Smooth muscle cell (in vitro differentiated cells): Measurements from ENCODE around the gene ARID1B. TPM values are rescaled to one million over a fixed set of nuclear protein-coding genes. Genes with fewer than 3 reads are reported as not detected.

ENCODE experiments used
- DNase-seq: peaks from one replicate; lab custom pipeline; 2025; ENCODE audit not compliant: unreplicated experiment; lab: John Stamatoyannopoulos, UW
- H2AFZ ChIP-seq: fragments of 200-600 bp; sonication (generic); 2 replicates; pipeline ENCODE4 v1.6.0; 2016; ENCODE audit warnings: antibody characterized with exemption, low read depth, mild to moderate bottlenecking
- H3F3A ChIP-seq: fragments of 200-600 bp; sonication (generic); 2 replicates; pipeline ENCODE4 v1.6.0; 2017; ENCODE audit warnings: antibody characterized with exemption, low read depth
- H3K27ac ChIP-seq: fragments of 200-600 bp; sonication (generic); 2 replicates; pipeline ENCODE4 v1.5.1; 2016; ENCODE audit warnings: low read depth, mild to moderate bottlenecking
- H3K27me3 ChIP-seq: fragments of 200-600 bp; sonication (generic); 2 replicates; pipeline ENCODE4 v1.6.1; 2016; ENCODE audit warnings: low read depth, mild to moderate bottlenecking
- H3K36me3 ChIP-seq: fragments of 200-600 bp; sonication (generic); 2 replicates; pipeline ENCODE4 v1.5.1; 2016; ENCODE audit warnings: low read depth
- H3K4me1 ChIP-seq: fragments of 200-600 bp; sonication (generic); 2 replicates; pipeline ENCODE4 v1.5.1; 2016; ENCODE audit warnings: low read depth
- H3K4me2 ChIP-seq: fragments of 200-600 bp; sonication (generic); 2 replicates; pipeline ENCODE4 v1.6.0; 2016; ENCODE audit warnings: mild to moderate bottlenecking
- H3K4me3 ChIP-seq: fragments of 200-600 bp; sonication (generic); 2 replicates; pipeline ENCODE4 v1.5.1; 2016; ENCODE audit warnings: mild to moderate bottlenecking
- H3K79me2 ChIP-seq: fragments of 200-600 bp; sonication (generic); 2 replicates; pipeline ENCODE4 v1.6.0; 2016; ENCODE audit warnings: low read depth, mild to moderate bottlenecking
- H3K9ac ChIP-seq: fragments of 200-600 bp; sonication (generic); 2 replicates; pipeline ENCODE4 v1.6.0; 2016; ENCODE audit warnings: low read depth
- H3K9me3 ChIP-seq: fragments of 200-600 bp; sonication (generic); replicated peaks from 2 replicates; pipeline ENCODE4 v1.5.1; 2016; ENCODE audit warnings: low read depth
- H4K20me1 ChIP-seq: fragments of 200-600 bp; sonication (generic); 2 replicates; pipeline ENCODE4 v1.6.0; 2016; ENCODE audit warnings: low read depth
- WGBS: methylation state at CpG from one replicate; pipeline ENCODE4 v1.1.7; 2016; ENCODE audit warnings: low lambda C conversion rate; 5-methylcytosine and 5-hydroxymethylcytosine counted together
- polyA plus RNA-seq: library from polyadenylated mRNA; unstranded; fragments of >200 nt; fragmentation: Nextera tagmentation; extraction: Ambion mirVana; gene quantifications from 2 replicates; pipeline ENCODE4 v1.2.1, GENCODE V29; 2016
- total RNA-seq: library from RNA; depleted of rRNA; stranded (reverse); fragments of >200 nt; gene quantifications from 2 replicates; pipeline ENCODE4 v1.2.3, GENCODE V29; 2014
- TF ChIP-seq, protein P1 (sequence below): fragments of 200-600 bp; sonication (generic); IDR thresholded peaks from 2 replicates; pipeline ENCODE4 v1.5.1; 2017; ENCODE audit warnings: borderline replicate concordance, mild to moderate bottlenecking, antibody characterized with exemption; ENCODE audit not compliant: insufficient read depth, poor library complexity, severe bottlenecking

The ARID1B gene
- total and polyA plus RNA-seq, 2 experiments from 2014 or later: 30.1 to 65.4 TPM

DNA sequence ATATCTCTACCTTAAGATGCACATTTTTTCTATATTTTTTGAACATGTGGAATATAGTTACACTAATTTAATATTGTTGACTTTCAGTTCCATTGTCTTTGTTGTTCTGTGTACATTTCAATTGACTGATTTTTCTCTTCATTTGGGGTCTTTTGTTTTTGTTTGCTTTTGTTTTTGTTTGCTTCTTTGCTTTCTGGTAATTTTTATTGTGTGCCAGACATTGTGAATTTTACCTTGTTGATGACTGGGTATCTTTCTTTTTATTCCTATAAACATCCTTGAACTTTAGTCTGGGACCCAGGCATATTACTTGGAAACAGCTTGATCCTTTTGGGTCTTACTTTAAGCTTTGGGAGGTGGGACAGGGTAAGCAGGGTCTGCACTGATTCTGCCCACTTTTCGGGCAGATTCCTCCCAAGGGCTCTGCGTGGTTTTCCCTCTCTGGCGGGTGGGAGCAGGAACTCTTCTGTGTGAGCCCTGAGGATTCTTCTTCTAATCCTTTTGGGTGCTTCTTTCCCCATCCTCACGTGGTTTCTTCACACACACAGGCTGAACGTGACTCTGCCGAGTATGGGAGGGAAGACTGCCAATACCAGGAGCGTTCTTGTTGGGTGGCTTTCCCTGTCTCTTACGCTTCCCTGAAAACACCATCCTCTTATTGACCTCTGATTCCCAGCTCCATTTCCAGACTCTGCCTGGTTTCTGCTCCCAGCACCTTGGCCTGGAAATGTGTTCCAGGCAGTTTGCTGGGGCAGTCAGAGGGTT lies 200.5 kb downstream of the ARID1B start:
- H3K4me3 ChIP-seq: no peak overlapping the region
- TF ChIP-seq, protein P1, sequence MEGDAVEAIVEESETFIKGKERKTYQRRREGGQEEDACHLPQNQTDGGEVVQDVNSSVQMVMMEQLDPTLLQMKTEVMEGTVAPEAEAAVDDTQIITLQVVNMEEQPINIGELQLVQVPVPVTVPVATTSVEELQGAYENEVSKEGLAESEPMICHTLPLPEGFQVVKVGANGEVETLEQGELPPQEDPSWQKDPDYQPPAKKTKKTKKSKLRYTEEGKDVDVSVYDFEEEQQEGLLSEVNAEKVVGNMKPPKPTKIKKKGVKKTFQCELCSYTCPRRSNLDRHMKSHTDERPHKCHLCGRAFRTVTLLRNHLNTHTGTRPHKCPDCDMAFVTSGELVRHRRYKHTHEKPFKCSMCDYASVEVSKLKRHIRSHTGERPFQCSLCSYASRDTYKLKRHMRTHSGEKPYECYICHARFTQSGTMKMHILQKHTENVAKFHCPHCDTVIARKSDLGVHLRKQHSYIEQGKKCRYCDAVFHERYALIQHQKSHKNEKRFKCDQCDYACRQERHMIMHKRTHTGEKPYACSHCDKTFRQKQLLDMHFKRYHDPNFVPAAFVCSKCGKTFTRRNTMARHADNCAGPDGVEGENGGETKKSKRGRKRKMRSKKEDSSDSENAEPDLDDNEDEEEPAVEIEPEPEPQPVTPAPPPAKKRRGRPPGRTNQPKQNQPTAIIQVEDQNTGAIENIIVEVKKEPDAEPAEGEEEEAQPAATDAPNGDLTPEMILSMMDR: no peak
- H3K27me3 ChIP-seq: no peaks in the 10 kb centered on the region
- no peaks in the 10 kb centered on the region for H3F3A ChIP-seq
- H3K27ac ChIP-seq: peak overlapping the region; percentile 37
- H3K4me2 ChIP-seq: no peak overlapping the region
- 42% methylated on average over 8 of the region's 8 CpGs for WGBS
- no peaks in the 10 kb centered on the region for H3K9me3 ChIP-seq
- H2AFZ ChIP-seq: no peak overlapping the region
- no peak for DNase-seq
- H3K9ac ChIP-seq: peak overlapping the region; percentile 14
- H3K79me2 ChIP-seq: peaks cover 100% of the 10 kb centered on the region
- peaks cover 100% of the 10 kb centered on the region for H4K20me1 ChIP-seq
- no peaks in the 10 kb centered on the region for H3K36me3 ChIP-seq
- H3K4me1 ChIP-seq: peaks cover 33% of the 10 kb centered on the region

DNA sequence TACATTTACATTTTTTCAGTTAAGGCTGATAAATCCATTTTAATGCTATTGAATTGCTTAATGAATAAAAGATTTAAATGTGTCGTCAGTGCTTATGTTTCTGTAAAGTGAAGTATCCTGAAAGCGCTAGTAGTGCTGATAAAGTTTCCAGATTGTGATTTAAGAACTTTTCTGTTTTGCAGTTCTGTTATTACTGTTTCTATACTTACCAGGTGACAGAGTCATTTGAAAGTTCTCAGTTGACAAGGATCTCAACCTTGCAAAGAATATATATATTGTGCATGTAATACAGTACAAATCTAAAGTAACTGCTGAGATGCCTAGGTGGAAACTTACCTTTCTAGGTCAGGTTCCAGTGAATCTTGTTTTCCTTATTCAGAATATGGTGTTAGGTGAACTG lies 201.8 kb downstream of the ARID1B start:
- H3K79me2 ChIP-seq: peaks cover 100% of the 10 kb centered on the region
- no peak overlapping the region for H3K4me2 ChIP-seq
- no peaks in the 10 kb centered on the region for H3K9me3 ChIP-seq
- H3F3A ChIP-seq: no peaks in the 10 kb centered on the region
- no peaks in the 10 kb centered on the region for H3K27me3 ChIP-seq
- no peak overlapping the region for H3K9ac ChIP-seq
- H2AFZ ChIP-seq: no peak overlapping the region
- H4K20me1 ChIP-seq: peaks cover 100% of the 10 kb centered on the region
- no peak for DNase-seq
- WGBS: 92% methylated on average over 2 of the region's 2 CpGs
- H3K4me1 ChIP-seq: peaks cover 27% of the 10 kb centered on the region
- TF ChIP-seq, protein P1: no peak
- no peak overlapping the region for H3K27ac ChIP-seq
- H3K4me3 ChIP-seq: no peak overlapping the region
- no peaks in the 10 kb centered on the region for H3K36me3 ChIP-seq

DNA sequence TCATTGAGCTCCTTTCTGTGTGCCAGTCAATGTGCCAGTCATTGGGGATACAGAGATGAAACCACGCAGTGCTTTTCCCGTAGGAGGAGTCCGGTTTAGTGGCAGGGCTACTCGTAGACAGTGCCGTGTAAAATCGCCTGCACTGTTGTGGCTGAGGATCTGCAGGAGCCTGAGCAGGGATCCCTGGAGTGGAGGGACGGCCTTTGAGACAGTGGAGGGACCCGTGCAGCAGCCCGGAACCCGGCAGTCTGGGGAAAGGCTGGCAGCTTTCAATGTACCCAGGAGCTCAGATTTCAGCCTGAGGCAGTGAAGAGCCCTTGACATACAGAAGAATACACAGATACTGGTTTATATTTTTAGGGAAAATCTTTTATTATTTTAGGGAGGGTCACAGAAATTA lies 203.3 kb downstream of the ARID1B start:
- Histone ChIP-seq H3K4me2 (no peak overlapping the region), H3F3A (no peaks in the 10 kb centered on the region), H3K9me3 (no peaks in the 10 kb centered on the region), H4K20me1 (peaks cover 100% of the 10 kb centered on the region), H2AFZ (no peak overlapping the region), H3K9ac (no peak overlapping the region), H3K4me1 (peaks cover 16% of the 10 kb centered on the region), H3K27ac (peak overlapping the region; percentile 25), H3K79me2 (peaks cover 100% of the 10 kb centered on the region), H3K27me3 (no peaks in the 10 kb centered on the region), H3K4me3 (no peak overlapping the region), H3K36me3 (no peaks in the 10 kb centered on the region)
- 39% methylated on average over 10 of the region's 10 CpGs for WGBS
- TF ChIP-seq, protein P1: no peak
- no peak for DNase-seq

DNA sequence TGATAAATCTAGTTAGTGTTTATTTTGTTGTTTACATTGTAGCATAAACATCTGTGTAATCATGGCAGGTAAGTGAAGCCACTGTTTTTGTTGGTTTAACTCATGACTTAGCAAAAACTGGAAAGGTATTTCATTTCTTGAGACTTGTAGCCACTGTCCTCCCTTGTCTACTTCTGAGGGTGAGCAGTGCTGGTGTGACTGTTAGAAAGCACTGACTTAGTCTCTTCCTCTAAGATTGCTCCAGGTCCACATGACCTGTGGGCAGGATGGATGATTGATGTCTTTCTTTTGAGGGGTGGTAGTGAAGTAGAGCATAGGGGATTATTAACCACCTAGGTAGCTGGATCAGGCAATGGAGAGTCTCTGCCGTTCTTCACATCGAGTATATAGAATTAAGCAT lies 203.8 kb downstream of the ARID1B start:
- Histone ChIP-seq H3K4me3 (no peak overlapping the region), H3K4me2 (no peak overlapping the region), H3K9ac (no peak overlapping the region), H4K20me1 (peaks cover 100% of the 10 kb centered on the region), H3K27ac (peak overlapping the region; percentile 25), H3K36me3 (no peaks in the 10 kb centered on the region), H2AFZ (no peak overlapping the region), H3K9me3 (no peaks in the 10 kb centered on the region), H3K79me2 (peaks cover 100% of the 10 kb centered on the region), H3F3A (no peaks in the 10 kb centered on the region), H3K27me3 (no peaks in the 10 kb centered on the region), H3K4me1 (peaks cover 16% of the 10 kb centered on the region)
- TF ChIP-seq, protein P1: no peak
- WGBS: 95% methylated on average over 2 of the region's 2 CpGs
- no peak for DNase-seq
